UCSD-AML1 (cell line): Measurements from ENCODE around the gene ARHGEF37.
"Not testable (repeated sequence)": the region's sequence is repeated elsewhere in the genome, so short reads cannot be mapped to it uniquely, and the experiment has no call there.

ENCODE experiments used
- DNase-seq: peaks from one replicate; lab custom pipeline; 2025; ENCODE audit not compliant: unreplicated experiment; lab: John Stamatoyannopoulos, UW

ARHGEF37 gene

GRCh38 chr5:149564542-149565140 lies 16.7 kb upstream of the ARHGEF37 start:
- not testable (repeated sequence) for DNase-seq

- no peak for DNase-seq
Measured at GRCh38 chr5:149567226-149567625, 14.1 kb upstream of the ARHGEF37 start.

- DNase-seq: no peak
Measured at GRCh38 chr5:149572170-149572569, 9.1 kb upstream of the ARHGEF37 start.

- no peak for DNase-seq
Measured at GRCh38 chr5:149572576-149573231, 8.6 kb upstream of the ARHGEF37 start.

DNA sequence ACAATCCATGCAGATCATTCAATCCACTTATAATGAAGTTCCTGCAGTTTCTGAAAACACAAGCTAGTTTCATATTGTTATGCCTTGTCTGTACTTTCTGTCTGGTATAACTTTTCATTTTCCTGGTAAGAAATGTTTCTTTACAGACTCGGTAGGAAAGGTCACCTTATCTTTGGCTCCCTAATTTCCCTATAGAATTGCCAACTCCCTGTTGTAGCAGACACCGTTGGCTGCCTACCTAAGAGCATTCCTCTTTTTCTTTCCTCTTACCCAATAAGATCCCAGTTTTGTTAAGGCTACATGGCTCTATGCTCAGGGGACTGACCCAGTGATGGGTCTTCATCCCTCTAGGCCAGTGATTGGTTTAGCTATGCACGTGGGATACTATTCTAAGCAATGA lies 6.2 kb upstream of the ARHGEF37 start:
- DNase-seq: no peak

GRCh38 chr5:149576021-149576420 lies 5.3 kb upstream of the ARHGEF37 start:
- DNase-seq: no peak

GRCh38 chr5:149578896-149579295 lies 2.4 kb upstream of the ARHGEF37 start:
- DNase-seq: no peak

DNA sequence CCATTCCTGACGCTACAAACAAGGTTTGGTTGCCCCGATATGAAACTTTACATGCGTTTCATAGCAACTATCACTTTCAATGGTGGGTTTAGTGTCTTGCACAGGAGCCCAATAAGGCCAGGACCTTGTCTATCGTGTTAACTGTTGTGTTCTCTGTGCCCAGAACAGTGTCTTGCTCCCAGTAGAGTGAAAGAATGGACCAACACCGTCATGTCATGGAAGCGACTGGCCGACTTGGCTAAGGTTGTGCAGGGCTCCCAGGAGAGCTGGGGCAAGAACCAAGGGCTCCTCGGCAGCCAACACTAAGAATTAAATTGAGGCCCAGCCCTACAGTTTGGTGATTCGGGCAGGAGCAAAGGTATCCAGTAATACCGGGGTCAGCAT lies 498 bp upstream of the ARHGEF37 start:
- no peak for DNase-seq

DNA sequence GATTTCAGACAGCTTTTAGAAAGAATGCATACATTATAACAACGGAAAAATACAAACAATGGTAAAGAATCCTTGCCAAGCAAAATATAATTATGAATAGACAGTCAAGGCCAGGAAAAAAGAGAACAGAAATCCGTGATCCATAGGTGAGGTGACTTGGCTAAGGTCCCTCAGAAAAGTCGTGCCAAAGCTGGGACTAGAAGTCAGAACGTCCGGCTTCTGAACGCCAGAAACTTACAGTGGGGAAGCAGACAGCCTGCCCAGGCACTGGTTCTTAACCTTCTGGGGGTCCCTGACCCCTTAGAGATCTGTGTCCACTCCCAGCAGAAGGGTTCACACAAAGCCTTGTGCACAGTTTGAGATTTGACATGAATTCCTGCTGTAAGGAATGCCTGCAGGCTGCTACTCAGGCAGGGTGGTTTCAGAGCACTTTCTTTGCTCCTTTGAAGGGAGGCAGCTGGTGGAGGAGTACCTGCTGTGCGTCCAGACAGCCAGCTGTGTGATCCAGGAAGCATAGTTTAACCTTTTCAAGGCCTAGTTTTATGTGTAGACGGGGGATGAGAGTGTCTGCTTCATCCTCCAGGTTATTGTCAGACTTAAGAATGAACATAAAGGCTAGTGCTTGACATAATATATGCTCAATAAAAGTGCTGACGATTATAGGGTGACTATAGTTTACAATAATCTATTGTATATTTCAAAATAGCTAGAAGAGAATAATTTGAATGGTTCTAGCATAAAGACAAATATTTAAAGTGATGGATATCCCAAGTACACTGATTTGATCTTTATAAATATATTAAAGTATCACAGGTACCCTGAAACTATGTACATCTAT lies 852 bp downstream of the ARHGEF37 start:
- DNase-seq: no peak

DNA sequence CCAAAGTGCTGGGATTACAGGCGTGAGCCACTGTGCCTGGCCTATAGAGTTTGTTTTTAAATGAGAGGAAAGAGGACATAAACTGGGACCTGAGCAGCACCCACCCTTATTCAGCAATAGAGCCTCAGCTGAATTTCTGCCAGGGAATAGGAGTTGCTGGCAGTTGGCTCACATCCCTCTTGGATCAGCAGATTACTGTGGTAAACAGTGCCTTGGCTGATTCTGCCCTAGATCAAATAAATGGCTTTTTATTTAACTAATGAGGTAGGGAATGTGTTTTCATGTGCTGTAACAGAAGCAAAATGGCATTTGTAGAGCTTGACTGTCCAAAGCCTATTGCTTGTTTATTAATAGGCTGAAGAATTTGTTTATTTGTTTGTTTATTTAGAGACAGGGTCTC lies 2.1 kb downstream of the ARHGEF37 start:
- no peak for DNase-seq

GRCh38 chr5:149584121-149584520 lies 2.8 kb downstream of the ARHGEF37 start:
- no peak for DNase-seq

DNA sequence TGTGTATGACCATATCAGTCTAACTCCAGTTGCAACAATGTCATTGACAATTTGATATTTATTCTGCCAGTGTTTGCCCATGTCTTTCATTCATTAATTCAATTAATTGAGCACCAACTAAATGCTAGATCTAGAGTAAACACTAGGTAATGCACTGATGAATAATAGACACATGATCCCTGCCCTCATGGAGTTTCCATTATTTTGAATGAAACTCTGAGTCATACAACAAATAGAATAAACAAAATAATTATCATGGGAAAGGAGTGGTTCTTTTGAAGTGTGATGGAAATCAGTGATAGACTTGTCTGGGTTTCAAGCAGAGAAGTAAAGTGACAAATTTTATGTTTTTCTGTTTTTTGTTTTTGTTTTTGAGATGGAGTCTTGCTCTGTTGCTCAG lies 4.6 kb downstream of the ARHGEF37 start:
- no peak for DNase-seq

GRCh38 chr5:149586708-149587318 lies 5.5 kb downstream of the ARHGEF37 start:
- DNase-seq: no peak

GRCh38 chr5:149588936-149589335 lies 7.6 kb downstream of the ARHGEF37 start:
- no peak for DNase-seq

DNA sequence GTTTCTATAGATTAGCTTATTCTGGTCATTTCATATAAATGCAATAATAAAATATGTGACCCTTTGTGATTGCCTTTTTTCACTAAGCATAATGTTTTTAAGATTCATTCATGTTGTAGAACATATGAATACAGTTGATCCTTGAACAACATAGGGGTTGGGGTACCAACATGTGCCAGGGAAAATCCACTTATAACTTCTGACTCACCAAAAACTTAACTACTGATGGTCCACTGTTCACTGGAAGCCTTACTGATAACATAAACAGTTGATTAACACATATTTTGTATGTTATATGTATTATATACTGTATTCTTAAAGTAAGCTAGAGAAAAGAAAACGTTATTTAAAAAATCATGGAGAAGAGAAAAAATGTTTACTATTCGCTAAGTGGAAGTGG lies 12.1 kb downstream of the ARHGEF37 start:
- DNase-seq: no peak

- no peak for DNase-seq
Measured at GRCh38 chr5:149594206-149594895, 13.1 kb downstream of the ARHGEF37 start.

DNA sequence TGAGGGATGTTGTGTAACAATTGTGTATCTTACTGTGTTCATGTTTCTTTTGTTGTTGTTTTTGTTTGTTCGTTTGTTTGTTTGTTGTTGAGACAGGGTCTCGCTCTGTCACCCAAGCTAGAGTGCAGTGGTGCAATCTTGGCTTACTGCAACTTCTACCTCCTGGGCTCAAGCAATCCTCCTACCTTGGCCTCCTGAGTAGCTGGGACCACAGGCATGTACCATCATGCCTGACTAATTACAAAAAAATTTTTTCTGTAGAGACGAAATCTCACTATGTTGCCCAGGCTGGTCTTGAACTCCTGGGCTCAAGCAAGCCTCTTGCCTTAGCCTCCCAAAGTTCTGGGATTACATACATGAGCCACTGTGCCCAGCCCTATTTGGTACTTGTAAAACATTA lies 13.8 kb downstream of the ARHGEF37 start:
- not testable (repeated sequence) for DNase-seq

DNA sequence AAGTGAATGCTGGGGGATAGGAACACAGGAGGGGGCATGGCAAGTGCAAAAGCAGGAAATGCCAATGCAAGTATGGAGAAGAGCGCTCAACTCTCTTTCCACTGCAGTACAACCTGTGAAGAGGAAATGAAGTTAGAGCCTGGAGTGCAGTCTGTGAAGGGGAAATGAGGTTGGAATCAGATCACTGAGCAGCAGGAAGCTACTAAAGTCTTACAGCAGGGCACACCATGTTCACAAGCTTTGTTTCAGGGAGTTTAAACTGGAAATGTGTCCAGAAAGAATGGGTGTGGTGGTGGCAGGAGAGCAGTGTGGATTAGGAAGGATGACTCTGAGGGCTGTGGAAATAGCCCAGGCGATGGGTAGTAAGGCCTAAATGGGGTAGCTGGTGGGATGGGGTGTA lies 15.4 kb downstream of the ARHGEF37 start:
- no peak for DNase-seq

DNA sequence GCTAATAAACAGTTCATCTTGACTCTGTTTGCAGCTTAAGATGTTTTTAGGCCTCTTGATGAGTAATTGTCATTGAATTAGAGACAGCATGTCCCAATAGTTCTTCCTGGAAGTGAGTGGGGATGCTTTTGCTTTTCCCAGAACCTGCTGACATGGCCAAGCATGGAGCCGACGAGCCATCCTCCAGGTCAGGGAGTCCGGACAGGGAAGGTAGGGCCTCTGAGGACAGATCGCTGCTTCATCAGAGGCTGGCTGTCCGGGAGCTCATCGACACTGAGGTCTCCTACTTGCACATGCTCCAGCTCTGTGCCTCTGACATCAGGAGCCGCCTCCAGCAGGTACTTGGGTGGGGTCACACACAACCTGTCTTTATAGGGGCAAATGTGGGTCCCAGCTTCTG lies 16.3 kb downstream of the ARHGEF37 start:
- DNase-seq: no peak

GRCh38 chr5:149598234-149598633 lies 16.9 kb downstream of the ARHGEF37 start:
- not testable (repeated sequence) for DNase-seq

GRCh38 chr5:149598966-149599365 lies 17.7 kb downstream of the ARHGEF37 start:
- no peak for DNase-seq
